ENCODE data around the gene PIGM. TPM values are rescaled to one million over a fixed set of nuclear protein-coding genes. Genes with fewer than 3 reads are reported as not detected.
A peak's percentile ranks its signal among the peaks of the same experiment; 100 is the strongest.

The PIGM gene
- total RNA-seq, 1 donor from 2014 or later = 5.9 TPM

DNA sequence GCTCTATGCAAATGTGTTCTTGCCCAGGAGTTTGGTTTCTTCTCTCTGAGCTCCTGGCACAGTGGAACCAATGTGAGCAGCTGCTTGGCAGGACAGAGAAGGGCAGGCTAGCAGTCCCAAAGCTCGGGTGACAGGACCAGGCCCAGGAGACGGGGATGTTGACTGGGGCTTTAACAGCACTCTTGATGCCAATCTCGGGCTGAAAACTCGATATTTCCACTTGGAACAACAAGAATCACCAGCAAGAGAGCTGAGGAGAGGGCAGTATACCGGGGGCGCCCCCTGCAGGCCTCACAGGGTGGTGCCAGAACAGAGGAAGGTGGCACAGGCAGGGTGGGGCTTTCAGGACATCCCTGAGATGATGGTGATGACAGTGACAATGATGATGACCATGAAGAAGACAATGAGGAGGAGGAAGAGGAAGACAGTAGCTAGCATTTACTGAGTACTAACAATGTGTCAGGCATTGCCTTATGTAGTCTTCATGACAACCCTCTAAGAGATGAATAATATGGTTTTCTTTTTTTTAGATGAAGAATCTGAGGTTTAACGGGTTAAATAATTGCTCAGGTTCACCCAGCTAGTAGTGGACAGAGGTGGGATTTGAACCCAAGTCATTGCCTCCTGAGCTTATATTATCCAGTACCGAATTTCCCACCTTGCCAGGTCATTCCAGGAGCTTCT is 46.9 kb upstream of the PIGM start:
- peaks cover 3% of the 10 kb centered on the region for H3K9me3 Mint-ChIP-seq (ENCODE audit: unreplicated experiment)
- H3K4me3 Mint-ChIP-seq (ENCODE audit: unreplicated experiment) = no peak overlapping the region
- peaks cover 16% of the 10 kb centered on the region for H3K4me1 Mint-ChIP-seq (ENCODE audit: low read depth, unreplicated experiment)
- TF ChIP-seq, protein P1, sequence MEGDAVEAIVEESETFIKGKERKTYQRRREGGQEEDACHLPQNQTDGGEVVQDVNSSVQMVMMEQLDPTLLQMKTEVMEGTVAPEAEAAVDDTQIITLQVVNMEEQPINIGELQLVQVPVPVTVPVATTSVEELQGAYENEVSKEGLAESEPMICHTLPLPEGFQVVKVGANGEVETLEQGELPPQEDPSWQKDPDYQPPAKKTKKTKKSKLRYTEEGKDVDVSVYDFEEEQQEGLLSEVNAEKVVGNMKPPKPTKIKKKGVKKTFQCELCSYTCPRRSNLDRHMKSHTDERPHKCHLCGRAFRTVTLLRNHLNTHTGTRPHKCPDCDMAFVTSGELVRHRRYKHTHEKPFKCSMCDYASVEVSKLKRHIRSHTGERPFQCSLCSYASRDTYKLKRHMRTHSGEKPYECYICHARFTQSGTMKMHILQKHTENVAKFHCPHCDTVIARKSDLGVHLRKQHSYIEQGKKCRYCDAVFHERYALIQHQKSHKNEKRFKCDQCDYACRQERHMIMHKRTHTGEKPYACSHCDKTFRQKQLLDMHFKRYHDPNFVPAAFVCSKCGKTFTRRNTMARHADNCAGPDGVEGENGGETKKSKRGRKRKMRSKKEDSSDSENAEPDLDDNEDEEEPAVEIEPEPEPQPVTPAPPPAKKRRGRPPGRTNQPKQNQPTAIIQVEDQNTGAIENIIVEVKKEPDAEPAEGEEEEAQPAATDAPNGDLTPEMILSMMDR (IDR thresholded peaks at IDR 0.05; ENCODE audit: partially characterized antibody, unreplicated experiment) = peak; percentile 77
- H3K27ac Mint-ChIP-seq (ENCODE audit: unreplicated experiment) = no peak overlapping the region
- no peaks in the 10 kb centered on the region for H3K36me3 Mint-ChIP-seq (ENCODE audit: unreplicated experiment)
- peaks cover 9% of the 10 kb centered on the region for H3K27me3 Mint-ChIP-seq (ENCODE audit: unreplicated experiment)
- DNase-seq = peak; percentile 66

DNA sequence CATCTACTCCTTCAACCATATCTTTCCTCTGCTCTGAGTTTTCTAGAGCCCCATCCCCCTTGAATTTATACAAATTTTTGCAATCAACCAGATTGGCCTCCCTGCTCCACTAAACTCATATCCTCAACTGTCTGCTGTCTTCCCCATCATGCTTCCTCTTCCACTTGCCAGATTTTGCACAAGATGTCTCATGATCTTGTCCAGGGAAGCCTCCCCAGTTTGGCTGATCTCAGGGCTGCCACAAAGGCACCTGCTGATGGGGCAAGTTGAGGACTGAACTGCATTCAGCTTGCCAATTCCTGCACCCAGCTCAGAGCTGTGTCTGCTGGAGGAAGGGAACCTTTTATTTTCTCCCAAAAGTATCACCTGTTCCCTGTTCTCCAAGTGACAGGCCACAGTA is 45.7 kb upstream of the PIGM start:
- H3K4me3 Mint-ChIP-seq (ENCODE audit: unreplicated experiment) = no peak overlapping the region
- H3K27me3 Mint-ChIP-seq (ENCODE audit: unreplicated experiment) = peaks cover 7% of the 10 kb centered on the region

DNA sequence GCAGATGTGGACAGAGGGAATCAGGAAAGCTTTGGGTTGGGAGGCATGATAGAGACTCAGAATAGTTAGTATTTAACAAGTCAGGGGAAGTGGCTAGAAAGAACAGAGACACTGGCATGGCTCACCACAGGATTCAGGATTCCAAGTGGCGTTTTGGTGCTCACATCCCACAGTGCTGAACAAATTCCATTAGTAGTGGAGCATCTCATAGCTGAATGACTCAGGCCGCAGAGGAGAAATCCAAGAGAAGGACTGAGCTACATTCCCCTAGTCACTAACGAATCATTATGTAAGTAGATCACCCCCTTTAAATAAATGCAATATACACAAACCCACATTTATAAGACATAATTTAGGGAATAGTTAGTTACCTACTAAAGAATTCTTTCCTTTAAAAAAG is 44.5 kb upstream of the PIGM start:
- Mint-ChIP-seq H3K9me3 (ENCODE audit: unreplicated experiment) (peaks cover 3% of the 10 kb centered on the region), H3K4me3 (ENCODE audit: unreplicated experiment) (no peak overlapping the region), H3K27ac (ENCODE audit: unreplicated experiment) (no peak overlapping the region), H3K36me3 (ENCODE audit: unreplicated experiment) (no peaks in the 10 kb centered on the region), H3K4me1 (ENCODE audit: low read depth, unreplicated experiment) (peaks cover 8% of the 10 kb centered on the region), H3K27me3 (ENCODE audit: unreplicated experiment) (peaks cover 8% of the 10 kb centered on the region)
- no peak for DNase-seq
- TF ChIP-seq, protein P1 (IDR thresholded peaks at IDR 0.05; ENCODE audit: partially characterized antibody, unreplicated experiment) = no peak

More for the DNA sequence above, 45.7 kb upstream of the PIGM start:
- no peak overlapping the region for H3K27ac Mint-ChIP-seq (ENCODE audit: unreplicated experiment)
- no peak for DNase-seq
- no peaks in the 10 kb centered on the region for H3K36me3 Mint-ChIP-seq (ENCODE audit: unreplicated experiment)
- H3K4me1 Mint-ChIP-seq (ENCODE audit: low read depth, unreplicated experiment) = peaks cover 15% of the 10 kb centered on the region
- TF ChIP-seq, protein P1 (IDR thresholded peaks at IDR 0.05; ENCODE audit: partially characterized antibody, unreplicated experiment) = no peak
- H3K9me3 Mint-ChIP-seq (ENCODE audit: unreplicated experiment) = peaks cover 3% of the 10 kb centered on the region

DNA sequence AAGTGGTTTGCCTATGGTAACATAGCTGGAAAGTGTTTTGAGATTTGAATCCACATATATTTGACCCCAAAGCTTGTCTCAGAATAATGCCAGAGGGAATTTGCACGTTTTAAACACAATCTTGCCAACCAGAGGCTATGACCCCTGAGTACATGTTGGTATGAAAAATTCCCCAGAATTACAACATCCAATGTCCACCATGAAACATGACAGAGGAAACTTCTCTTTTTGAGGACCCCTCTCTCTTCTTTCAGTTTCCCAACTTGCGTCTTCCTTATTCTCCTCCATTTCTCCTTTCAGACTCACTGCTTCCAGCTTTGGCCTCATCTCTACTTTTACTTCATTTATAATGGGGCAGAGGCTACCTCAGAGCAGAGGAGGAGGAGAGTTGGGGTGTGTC is 44.0 kb upstream of the PIGM start:
- H3K36me3 Mint-ChIP-seq (ENCODE audit: unreplicated experiment) = no peaks in the 10 kb centered on the region
- no peak for DNase-seq
- no peak overlapping the region for H3K4me3 Mint-ChIP-seq (ENCODE audit: unreplicated experiment)
- H3K4me1 Mint-ChIP-seq (ENCODE audit: low read depth, unreplicated experiment) = peaks cover 4% of the 10 kb centered on the region
- no peak overlapping the region for H3K27ac Mint-ChIP-seq (ENCODE audit: unreplicated experiment)
- H3K9me3 Mint-ChIP-seq (ENCODE audit: unreplicated experiment) = no peaks in the 10 kb centered on the region
- TF ChIP-seq, protein P1 (IDR thresholded peaks at IDR 0.05; ENCODE audit: partially characterized antibody, unreplicated experiment) = no peak
- peaks cover 5% of the 10 kb centered on the region for H3K27me3 Mint-ChIP-seq (ENCODE audit: unreplicated experiment)

DNA sequence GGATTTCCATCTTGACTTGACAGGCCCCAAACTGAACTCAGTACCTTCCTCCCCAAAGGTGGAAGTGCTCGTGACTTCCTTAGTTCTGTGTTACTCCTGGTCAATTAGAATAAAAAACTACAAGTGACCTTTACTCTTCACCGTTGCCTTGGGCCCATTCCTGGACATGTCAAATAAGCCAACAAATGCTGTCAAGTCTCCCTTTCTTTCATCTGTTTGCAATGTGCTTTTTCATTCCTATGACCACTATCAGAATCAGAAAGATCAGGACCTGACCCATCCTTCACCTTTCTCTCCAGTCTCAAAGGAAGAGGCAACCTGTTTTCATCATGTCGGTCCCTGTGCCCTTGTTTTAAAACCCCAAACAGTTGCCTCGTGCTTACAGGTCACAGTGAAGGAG is 43.1 kb upstream of the PIGM start:
- H3K27me3 Mint-ChIP-seq (ENCODE audit: unreplicated experiment) = peaks cover 5% of the 10 kb centered on the region

More for the DNA sequence above, 43.1 kb upstream of the PIGM start:
- TF ChIP-seq, protein P1 (IDR thresholded peaks at IDR 0.05; ENCODE audit: partially characterized antibody, unreplicated experiment) = no peak
- no peaks in the 10 kb centered on the region for H3K9me3 Mint-ChIP-seq (ENCODE audit: unreplicated experiment)
- H3K36me3 Mint-ChIP-seq (ENCODE audit: unreplicated experiment) = no peaks in the 10 kb centered on the region
- DNase-seq = no peak
- no peak overlapping the region for H3K4me3 Mint-ChIP-seq (ENCODE audit: unreplicated experiment)
- no peak overlapping the region for H3K27ac Mint-ChIP-seq (ENCODE audit: unreplicated experiment)
- H3K4me1 Mint-ChIP-seq (ENCODE audit: low read depth, unreplicated experiment) = no peaks in the 10 kb centered on the region

Data from glutamatergic neuron (in vitro differentiated cells).